HepG2 (cell line): ENCODE measurements around the gene MYH10. TPM values are rescaled to one million over a fixed set of nuclear protein-coding genes. Genes with fewer than 3 reads are reported as not detected.

Experiments
- AHR ChIP-seq: IDR thresholded peaks from 2 replicates; pipeline ENCODE4 v1.6.1; 2018; ENCODE audit warnings: missing genetic modification reagents, missing compliant biosample characterization
- CC2D1A ChIP-seq: sonication (generic); formaldehyde crosslinking; IDR thresholded peaks from 2 replicates; pipeline ENCODE4 v1.8.1; 2023; ENCODE audit warnings: mild to moderate bottlenecking, missing genetic modification reagents
- CREB3 ChIP-seq: sonication (generic); formaldehyde crosslinking; IDR thresholded peaks from 2 replicates; pipeline ENCODE4 v1.5.0; 2020; ENCODE audit warnings: missing genetic modification reagents
- FOXC1 ChIP-seq: sonication (generic); formaldehyde crosslinking; IDR thresholded peaks from 2 replicates; pipeline ENCODE4 v1.8.0; 2022; ENCODE audit warnings: mild to moderate bottlenecking, missing genetic modification reagents, borderline replicate concordance
- FUBP1 ChIP-seq: sonication (generic); formaldehyde crosslinking; IDR thresholded peaks from 2 replicates; pipeline ENCODE4 v1.5.1; 2020; ENCODE audit warnings: missing genetic modification reagents, mild to moderate bottlenecking, borderline replicate concordance
- HNF1A ChIP-seq, 2 experiments: sonication (generic) in 1 of 2; formaldehyde crosslinking in 1 of 2; IDR thresholded peaks; 2 replicates each; pipeline versions ENCODE4 v1.4.0 to v1.6.1; 2016 to 2020; ENCODE audit warnings: borderline replicate concordance in 1 of 2, low read depth in 1 of 2, mild to moderate bottlenecking in 1 of 2, missing genetic modification reagents in 1 of 2
- KAT2B ChIP-seq: fragments of 150-350 bp; IDR thresholded peaks from 2 replicates; pipeline ENCODE4 v1.6.1; 2014; ENCODE audit warnings: low read depth, low read length, borderline replicate concordance
- MEF2D ChIP-seq: sonication (generic); formaldehyde crosslinking; IDR thresholded peaks from 2 replicates; pipeline ENCODE4 v1.5.1; 2020; ENCODE audit warnings: mild to moderate bottlenecking, missing genetic modification reagents
- MTA3 ChIP-seq: sonication (generic); formaldehyde crosslinking; IDR thresholded peaks from 2 replicates; pipeline ENCODE4 v1.4.0; 2020; ENCODE audit warnings: missing genetic modification reagents
- NFATC3 ChIP-seq: sonication (generic); formaldehyde crosslinking; IDR thresholded peaks from 2 replicates; pipeline ENCODE4 v1.5.1; 2020; ENCODE audit warnings: mild to moderate bottlenecking, missing genetic modification reagents
- NONO ChIP-seq, 2 experiments: fragments of 450-650 bp in 1 of 2; sonication (generic) in 1 of 2; formaldehyde crosslinking in 1 of 2; IDR thresholded peaks in 1 of 2; conservative IDR thresholded peaks in 1 of 2; 2 replicates each; pipeline versions ENCODE4 v1.6.1 to v1.8.0; 2017 to 2022; ENCODE audit warnings: mild to moderate bottlenecking in 1 of 2, missing genetic modification reagents in 1 of 2, moderate library complexity in 1 of 2
- POGZ ChIP-seq: sonication (generic); formaldehyde crosslinking; IDR thresholded peaks from 2 replicates; pipeline ENCODE4 v1.4.0; 2020; ENCODE audit warnings: mild to moderate bottlenecking, missing genetic modification reagents
- RAD21 ChIP-seq: fragments of 450-650 bp; formaldehyde crosslinking; IDR thresholded peaks from 2 replicates; pipeline ENCODE4 v1.5.0; 2020; ENCODE audit warnings: mild to moderate bottlenecking
- THAP8 ChIP-seq: sonication (generic); formaldehyde crosslinking; IDR thresholded peaks from 2 replicates; pipeline ENCODE4 v1.5.1; 2020; ENCODE audit warnings: missing genetic modification reagents, mild to moderate bottlenecking, borderline replicate concordance
- ZBTB37 ChIP-seq: sonication (generic); formaldehyde crosslinking; IDR thresholded peaks from 2 replicates; pipeline ENCODE4 v1.4.0; 2020; ENCODE audit warnings: mild to moderate bottlenecking, missing genetic modification reagents
- ZNF543 ChIP-seq: sonication (generic); formaldehyde crosslinking; IDR thresholded peaks from 2 replicates; pipeline ENCODE4 v1.4.0; 2020; ENCODE audit warnings: mild to moderate bottlenecking, missing genetic modification reagents
- ZNF547 ChIP-seq: sonication (generic); formaldehyde crosslinking; IDR thresholded peaks from 2 replicates; pipeline ENCODE4 v1.5.1; 2020; ENCODE audit warnings: mild to moderate bottlenecking, missing genetic modification reagents
- ZNF572 ChIP-seq: sonication (generic); formaldehyde crosslinking; IDR thresholded peaks from 2 replicates; pipeline ENCODE4 v1.5.1; 2020; ENCODE audit warnings: mild to moderate bottlenecking, missing genetic modification reagents
- ZNF629 ChIP-seq: sonication (generic); formaldehyde crosslinking; conservative IDR thresholded peaks from 2 replicates; pipeline ENCODE4 v1.5.0; 2020; ENCODE audit warnings: missing genetic modification reagents
- polyA plus RNA-seq, 8 experiments: library from polyadenylated mRNA; depleted of rRNA in 3 of 8; stranded (reverse) in 7 of 8; unstranded in 1 of 8; fragments of >200 nt; fragmentation: Illumina TruSeq in 4 of 8; extraction: Trizol in 4 of 8; gene quantifications; 2 replicates each; pipeline versions ENCODE4 v1.2.1 to v1.2.3, GENCODE V29; 2011 to 2016; ENCODE audit warnings: low read depth in 4 of 8, missing spikeins in 1 of 8, mixed read lengths in 1 of 8; ENCODE audit not compliant: insufficient read depth in 1 of 8
- total RNA-seq, 5 experiments: library from RNA; depleted of rRNA; stranded (reverse); fragments of >200 nt; fragmentation: Illumina TruSeq; extraction: Trizol; gene quantifications; 2 replicates each; pipeline ENCODE4 v1.2.3, GENCODE V29; 2016; ENCODE audit warnings: low read depth in 1 of 5

The MYH10 gene
- total and polyA plus RNA-seq, 2 of the 13 experiments (the other 11 are each of a cell fraction or from before 2014, with no cell fraction given) = 43.4 to 68.6 TPM

GRCh38 chr17:8435245-8436168, 195.0 kb downstream of the MYH10 start, which contains the start of gene NDEL1 (continued):
- TF ChIP-seq NONO (IDR thresholded peaks at IDR 0.05) (no peak), NONO (CRISPR knock-in tag; conservative IDR thresholded peaks at IDR 0.05) (peak; percentile 75), ZBTB37 (no peak), FUBP1 (CRISPR knock-in tag) (no peak), THAP8 (CRISPR knock-in tag) (no peak), CREB3 (CRISPR knock-in tag) (peak; percentile 65; the same call in 1 of the 2 replicates), ZNF629 (CRISPR knock-in tag) (peak; percentile 33; the same call in 1 of the 2 replicates), KAT2B (no peak), MTA3 (CRISPR knock-in tag) (no peak), FOXC1 (CRISPR knock-in tag) (peak; percentile 48; the same call in 1 of the 2 replicates), AHR (peak; percentile 10; the same call in 1 of the 2 replicates), POGZ (CRISPR knock-in tag) (no peak), ZNF543 (CRISPR knock-in tag) (no peak), MEF2D (CRISPR knock-in tag) (no peak; the same call in 1 of the 2 replicates), RAD21 (CRISPR knock-in tag) (peak; percentile 27; the same call in 1 of the 2 replicates), ZNF572 (CRISPR knock-in tag) (no peak), CC2D1A (CRISPR knock-in tag) (no peak), ZNF547 (CRISPR knock-in tag) (peak; percentile 82), HNF1A (IDR thresholded peaks at IDR 0.05; ENCODE audit: low read depth) (no peak), HNF1A (CRISPR knock-in tag; IDR thresholded peaks at IDR 0.05; ENCODE audit: borderline replicate concordance) (no peak), NFATC3 (CRISPR knock-in tag) (no peak)
